GM19324 (cell line): ENCODE measurements around the gene PPP2R2C.

Experiments
- ATAC-seq: cut with Tn5 transposase; IDR thresholded peaks from one replicate; pipeline ENCODE4 v1.9.1; 2021; ENCODE audit warnings: mild to moderate bottlenecking, moderate library complexity; ENCODE audit not compliant: unreplicated experiment, low FRiP score

Gene PPP2R2C

GRCh38 chr4:6319530-6320150, 152.8 kb downstream of the PPP2R2C start:
- ATAC-seq: no peak

GRCh38 chr4:6318206-6318605, 154.2 kb downstream of the PPP2R2C start:
- no peak for ATAC-seq

DNA sequence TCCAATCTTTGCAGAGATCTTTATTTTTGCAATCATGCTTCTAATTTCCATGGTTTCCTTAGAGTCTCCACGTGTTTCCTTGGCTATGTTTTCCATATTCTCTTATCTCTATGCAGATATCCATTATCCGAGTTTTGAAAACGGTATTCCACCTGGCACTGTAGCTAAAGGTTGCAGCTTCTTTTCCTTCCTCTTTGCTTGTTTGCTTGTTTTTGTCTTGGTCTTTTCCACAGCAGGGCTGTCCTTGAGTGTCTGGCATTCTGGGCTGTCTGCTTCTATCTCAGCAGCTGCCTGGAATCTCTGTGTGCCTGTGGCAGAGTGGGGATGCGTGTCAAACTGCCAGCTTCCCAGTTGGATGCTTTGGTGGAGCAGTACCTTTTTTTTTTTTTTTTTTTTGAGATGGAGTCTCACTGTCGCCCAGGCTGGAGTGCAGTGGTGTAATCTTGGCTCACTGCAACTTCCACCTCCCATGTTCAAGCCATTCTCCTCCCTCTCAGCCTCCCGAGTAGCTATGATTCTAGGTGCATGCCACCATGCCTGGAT, 155.9 kb downstream of the PPP2R2C start:
- ATAC-seq: no peak

DNA sequence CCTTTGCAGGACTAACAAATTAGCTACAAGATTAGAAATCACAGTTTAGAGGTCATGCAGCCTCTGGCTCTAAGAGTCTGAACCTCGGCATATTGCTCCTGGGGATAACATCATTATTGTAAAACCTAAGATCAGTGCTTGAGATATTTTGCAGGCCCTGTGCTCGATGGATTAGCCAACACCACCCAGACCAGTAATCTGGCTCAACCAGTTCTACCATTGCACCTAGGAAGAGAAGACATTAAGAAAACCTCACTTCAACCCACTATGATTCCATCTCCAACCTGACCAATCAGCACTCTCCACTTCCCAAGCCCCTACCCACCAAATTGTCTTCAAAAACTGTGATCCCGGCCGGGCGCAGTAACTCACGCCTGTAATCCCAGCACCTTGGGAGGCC, 159.2 kb downstream of the PPP2R2C start:
- no peak for ATAC-seq

DNA sequence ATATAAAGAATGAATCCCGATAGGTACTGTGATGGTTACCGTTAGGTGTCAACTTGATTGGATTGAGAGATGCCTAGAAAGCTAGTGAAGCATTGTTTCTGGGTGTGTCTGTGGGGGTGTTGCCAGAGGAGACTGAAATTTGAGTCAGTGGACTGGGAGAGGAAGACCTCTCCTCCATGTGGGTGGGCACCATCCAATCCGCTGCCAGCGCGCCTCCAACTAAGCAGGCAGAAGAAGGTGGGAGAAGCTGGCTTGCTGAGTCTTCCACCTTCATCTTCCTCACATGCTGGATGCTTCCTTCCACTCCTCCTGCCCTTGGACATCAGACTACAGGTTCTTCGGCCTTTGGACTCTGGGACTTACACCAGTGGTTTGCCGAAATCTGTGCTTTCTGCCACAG, 162.6 kb downstream of the PPP2R2C start:
- ATAC-seq: no peak

- no peak for ATAC-seq
These were observed 163.3 kb downstream of the PPP2R2C start for GRCh38 chr4:6308899-6309643.

GRCh38 chr4:6307891-6308290, 164.5 kb downstream of the PPP2R2C start:
- no peak for ATAC-seq

DNA sequence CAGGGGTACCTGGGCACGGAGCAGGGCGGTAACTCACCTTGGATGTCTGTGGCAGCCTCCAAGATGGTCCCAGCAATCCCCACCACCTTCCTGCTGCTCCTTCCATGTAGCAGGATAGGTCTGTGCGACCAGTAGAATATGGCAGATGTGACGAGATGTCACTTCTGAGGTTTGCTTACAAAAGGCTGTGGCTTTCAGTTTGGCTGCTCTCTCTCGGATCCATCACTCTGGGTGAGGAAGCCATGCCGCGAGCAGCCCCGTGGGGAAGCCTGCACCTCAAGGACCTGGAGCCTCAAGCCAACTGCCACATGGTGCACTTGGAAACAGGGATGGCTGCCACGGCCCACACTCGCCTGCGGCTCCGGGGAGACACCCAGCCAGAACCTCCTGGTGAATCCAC, 165.2 kb downstream of the PPP2R2C start:
- no peak for ATAC-seq

DNA sequence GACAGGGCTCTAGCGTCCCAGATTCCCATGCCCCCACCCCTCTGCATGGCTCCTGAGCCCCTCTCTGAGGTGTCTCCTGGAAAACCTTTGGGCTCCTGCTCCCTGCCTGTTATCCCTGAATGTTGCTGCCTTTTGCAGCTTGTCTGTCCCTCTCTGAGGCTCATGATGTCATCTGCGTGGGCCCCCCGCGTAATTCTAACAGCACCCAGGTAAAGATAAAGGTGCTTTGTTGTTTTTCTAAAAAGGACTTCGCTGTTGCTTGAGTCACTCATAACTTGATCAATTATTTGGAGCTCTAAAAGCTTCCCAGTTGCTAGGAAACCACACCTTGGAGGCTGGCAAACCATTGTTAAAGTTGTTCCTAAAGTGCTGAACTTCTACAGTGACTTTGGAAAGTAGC, 166.1 kb downstream of the PPP2R2C start:
- no peak for ATAC-seq

DNA sequence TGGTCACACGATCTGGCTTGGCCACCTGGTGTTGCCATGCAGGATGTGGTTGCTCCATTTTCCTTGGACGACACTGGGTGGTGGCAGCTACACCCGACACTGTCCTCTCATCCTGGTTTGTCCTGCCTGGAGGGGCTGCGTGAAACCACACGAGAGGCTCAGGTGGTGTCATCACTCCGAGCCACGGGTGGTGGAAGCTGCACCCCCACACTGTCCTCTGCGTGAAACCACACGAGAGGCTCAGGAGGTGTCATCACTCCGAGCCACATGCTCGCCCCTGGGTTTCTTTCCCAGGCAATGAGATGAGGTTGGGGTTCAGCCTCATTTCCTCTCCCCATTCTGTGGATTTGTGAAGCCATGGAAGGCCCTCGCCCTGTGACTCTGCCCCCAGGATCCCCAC, 168.5 kb downstream of the PPP2R2C start:
- ATAC-seq: no peak

- no peak for ATAC-seq
These were observed 169.5 kb downstream of the PPP2R2C start for GRCh38 chr4:6302869-6303268.

DNA sequence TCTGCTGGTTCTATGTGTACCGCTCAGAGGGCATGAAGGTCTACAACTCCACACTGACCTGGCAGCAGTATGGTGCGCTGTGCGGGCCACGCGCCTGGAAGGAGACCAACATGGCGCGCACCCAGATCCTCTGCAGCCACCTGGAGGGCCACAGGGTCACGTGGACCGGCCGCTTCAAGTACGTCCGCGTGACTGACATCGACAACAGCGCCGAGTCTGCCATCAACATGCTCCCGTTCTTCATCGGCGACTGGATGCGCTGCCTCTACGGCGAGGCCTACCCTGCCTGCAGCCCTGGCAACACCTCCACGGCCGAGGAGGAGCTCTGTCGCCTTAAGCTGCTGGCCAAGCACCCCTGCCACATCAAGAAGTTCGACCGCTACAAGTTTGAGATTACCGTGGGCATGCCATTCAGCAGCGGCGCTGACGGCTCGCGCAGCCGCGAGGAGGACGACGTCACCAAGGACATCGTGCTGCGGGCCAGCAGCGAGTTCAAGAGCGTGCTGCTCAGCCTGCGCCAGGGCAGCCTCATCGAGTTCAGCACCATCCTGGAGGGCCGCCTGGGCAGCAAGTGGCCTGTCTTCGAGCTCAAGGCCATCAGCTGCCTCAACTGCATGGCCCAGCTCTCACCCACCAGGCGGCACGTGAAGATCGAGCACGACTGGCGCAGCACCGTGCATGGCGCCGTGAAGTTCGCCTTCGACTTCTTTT, 170.5 kb downstream of the PPP2R2C start:
- ATAC-seq: no peak

DNA sequence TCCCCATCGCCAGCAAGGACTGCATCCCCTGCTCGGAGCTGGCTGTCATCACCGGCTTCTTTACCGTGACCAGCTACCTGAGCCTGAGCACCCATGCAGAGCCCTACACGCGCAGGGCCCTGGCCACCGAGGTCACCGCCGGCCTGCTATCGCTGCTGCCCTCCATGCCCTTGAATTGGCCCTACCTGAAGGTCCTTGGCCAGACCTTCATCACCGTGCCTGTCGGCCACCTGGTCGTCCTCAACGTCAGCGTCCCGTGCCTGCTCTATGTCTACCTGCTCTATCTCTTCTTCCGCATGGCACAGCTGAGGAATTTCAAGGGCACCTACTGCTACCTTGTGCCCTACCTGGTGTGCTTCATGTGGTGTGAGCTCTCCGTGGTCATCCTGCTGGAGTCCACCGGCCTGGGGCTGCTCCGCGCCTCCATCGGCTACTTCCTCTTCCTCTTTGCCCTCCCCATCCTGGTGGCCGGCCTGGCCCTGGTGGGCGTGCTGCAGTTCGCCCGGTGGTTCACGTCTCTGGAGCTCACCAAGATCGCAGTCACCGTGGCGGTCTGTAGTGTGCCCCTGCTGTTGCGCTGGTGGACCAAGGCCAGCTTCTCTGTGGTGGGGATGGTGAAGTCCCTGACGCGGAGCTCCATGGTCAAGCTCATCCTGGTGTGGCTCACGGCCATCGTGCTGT, 171.2 kb downstream of the PPP2R2C start:
- ATAC-seq: no peak

- no peak for ATAC-seq
These were observed 172.1 kb downstream of the PPP2R2C start for GRCh38 chr4:6300359-6300758.

DNA sequence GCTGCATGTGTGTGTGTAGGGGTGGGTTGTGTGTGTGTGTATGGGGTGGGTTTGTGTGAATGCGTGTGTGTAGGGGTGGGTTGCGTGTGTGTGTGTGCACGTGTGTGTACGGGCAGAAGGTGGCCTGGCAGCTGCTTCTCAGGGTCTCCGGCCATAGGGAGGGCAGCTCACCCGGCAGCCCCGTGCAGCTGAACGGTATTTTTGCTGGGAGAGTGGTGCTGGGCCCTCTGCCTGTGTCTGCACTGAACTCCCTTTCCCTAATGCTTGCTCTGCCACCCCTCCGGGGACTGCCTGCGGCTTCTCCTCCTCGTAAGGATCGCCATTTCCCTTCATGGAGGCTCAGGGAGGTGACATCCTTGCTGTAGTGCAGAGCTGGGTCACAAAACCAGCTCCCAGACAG, 172.5 kb downstream of the PPP2R2C start:
- ATAC-seq: no peak

- ATAC-seq: no peak
These were observed 173.6 kb downstream of the PPP2R2C start for GRCh38 chr4:6298852-6299251.

DNA sequence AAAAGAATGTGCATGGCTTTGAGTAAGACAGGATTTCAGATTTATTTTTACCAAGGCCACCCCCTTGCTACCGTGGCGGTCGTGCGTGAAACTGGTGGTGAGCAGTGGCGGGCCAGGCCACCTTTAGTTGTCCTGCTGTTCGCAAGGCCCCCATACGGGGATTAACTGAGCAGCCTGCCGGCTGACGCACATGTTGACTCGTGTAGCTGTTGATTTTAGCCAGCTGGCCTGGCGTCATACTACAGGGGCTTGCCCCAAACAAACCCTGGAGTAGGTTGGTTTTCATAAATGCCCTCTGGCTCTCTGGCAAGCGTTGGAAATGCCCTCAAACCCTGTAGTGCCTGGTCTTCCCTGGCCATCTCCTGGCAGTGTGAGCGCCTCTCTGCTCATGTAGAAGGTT, 174.4 kb downstream of the PPP2R2C start:
- ATAC-seq: no peak

GRCh38 chr4:6297266-6297815, 175.1 kb downstream of the PPP2R2C start:
- ATAC-seq: no peak

- ATAC-seq: no peak
These were observed 176.4 kb downstream of the PPP2R2C start for GRCh38 chr4:6296026-6296425.

DNA sequence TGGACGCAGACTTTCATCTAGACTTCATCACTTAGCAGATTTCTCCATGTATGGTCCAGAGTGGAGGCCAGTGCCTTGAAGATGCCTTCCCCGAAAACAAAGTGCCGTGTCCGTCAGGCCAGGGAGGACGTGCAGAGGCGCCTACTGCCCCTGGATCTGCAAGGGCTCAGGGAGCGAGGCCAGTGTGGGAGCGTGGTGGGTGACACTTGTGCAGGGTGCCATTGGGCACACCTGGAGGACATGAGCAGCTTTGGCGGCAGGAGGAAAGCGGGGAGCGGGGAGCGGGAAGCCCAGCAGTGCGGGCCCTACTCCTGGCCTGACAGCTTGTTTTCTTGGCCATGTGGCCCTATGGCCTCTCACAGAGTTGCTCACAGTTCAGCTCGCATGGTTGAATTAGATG, 176.9 kb downstream of the PPP2R2C start:
- ATAC-seq: no peak
